ENCODE measurements around the gene DISC1. TPM values are rescaled to one million over a fixed set of nuclear protein-coding genes. Genes with fewer than 3 reads are reported as not detected.

The DISC1 gene
- total RNA-seq, 4 donors from 2014 or later, result 7.1 to 33.4 (median 14.9) TPM

GRCh38 chr1:231853588-231854207, 227.1 kb downstream of the DISC1 start:
- Histone ChIP-seq H3K4me3 (no peak overlapping the region), H3K36me3 (no peaks in the 10 kb centered on the region), H3K27me3 (no peaks in the 10 kb centered on the region), H3K27ac (no peak overlapping the region), H3K9me3 (no peaks in the 10 kb centered on the region), H3K4me1 (no peaks in the 10 kb centered on the region)
- no peak for DNase-seq
- TF ChIP-seq CTCF (IDR thresholded peaks at IDR 0.05), result no peak
- TF ChIP-seq POLR2A (IDR thresholded peaks at IDR 0.05), result no peak
- intact Hi-C loops (cut with DNase I; ENCODE audit: low total_unique reads), result no loop called here

DNA sequence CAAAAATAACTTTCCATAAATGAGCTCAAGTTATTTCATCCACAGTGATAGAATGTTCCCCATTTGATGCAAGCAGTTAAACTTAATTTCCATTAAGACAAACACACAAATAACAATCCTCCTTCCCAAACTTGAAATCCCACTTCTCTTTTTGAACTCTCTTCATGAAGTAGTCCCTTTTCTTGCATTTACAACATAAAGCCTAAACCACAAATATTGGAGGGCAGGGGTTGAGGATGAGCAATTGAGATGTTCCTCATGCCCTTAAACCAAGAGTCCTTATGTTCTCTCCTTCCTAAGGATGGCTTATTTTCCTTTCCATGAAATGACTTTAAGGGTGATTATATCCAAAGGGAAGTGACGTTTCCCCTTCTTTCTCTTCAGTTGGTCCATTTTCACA, 228.8 kb downstream of the DISC1 start:
- Histone ChIP-seq H3K4me3 (no peak overlapping the region), H3K27me3 (no peaks in the 10 kb centered on the region), H3K9me3 (no peaks in the 10 kb centered on the region), H3K27ac (no peak overlapping the region), H3K4me1 (no peaks in the 10 kb centered on the region), H3K36me3 (no peaks in the 10 kb centered on the region)
- TF ChIP-seq CTCF (IDR thresholded peaks at IDR 0.05), result no peak
- TF ChIP-seq POLR2A (IDR thresholded peaks at IDR 0.05), result no peak
- no peak for DNase-seq
- intact Hi-C loops (cut with DNase I; ENCODE audit: low total_unique reads), result no loop called here

DNA sequence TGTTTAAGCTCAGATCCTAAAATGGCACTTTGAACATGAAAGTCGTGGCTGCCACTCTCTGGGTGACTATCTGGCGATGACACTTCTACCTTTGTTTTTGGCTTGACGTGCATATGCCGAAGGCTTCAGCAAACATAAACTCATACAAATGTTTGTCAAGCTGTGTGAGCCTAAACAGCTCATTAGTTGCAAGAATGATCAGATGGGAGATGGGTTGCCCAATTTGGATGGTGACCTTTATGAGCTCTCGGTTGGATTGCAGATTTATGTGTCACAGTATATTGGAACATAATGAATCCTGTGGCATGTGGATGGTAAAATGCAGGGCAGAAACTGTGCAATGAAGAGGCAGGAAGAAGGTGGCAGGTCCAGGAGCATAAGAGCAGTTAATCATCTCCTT, 229.3 kb downstream of the DISC1 start:
- intact Hi-C loops (cut with DNase I; ENCODE audit: low total_unique reads), result no loop called here
- Histone ChIP-seq H3K4me1 (no peaks in the 10 kb centered on the region), H3K27ac (no peak overlapping the region), H3K36me3 (no peaks in the 10 kb centered on the region), H3K9me3 (no peaks in the 10 kb centered on the region), H3K27me3 (no peaks in the 10 kb centered on the region), H3K4me3 (no peak overlapping the region)
- no peak for TF ChIP-seq POLR2A (IDR thresholded peaks at IDR 0.05)
- no peak for TF ChIP-seq CTCF (IDR thresholded peaks at IDR 0.05)
- DNase-seq, result no peak

DNA sequence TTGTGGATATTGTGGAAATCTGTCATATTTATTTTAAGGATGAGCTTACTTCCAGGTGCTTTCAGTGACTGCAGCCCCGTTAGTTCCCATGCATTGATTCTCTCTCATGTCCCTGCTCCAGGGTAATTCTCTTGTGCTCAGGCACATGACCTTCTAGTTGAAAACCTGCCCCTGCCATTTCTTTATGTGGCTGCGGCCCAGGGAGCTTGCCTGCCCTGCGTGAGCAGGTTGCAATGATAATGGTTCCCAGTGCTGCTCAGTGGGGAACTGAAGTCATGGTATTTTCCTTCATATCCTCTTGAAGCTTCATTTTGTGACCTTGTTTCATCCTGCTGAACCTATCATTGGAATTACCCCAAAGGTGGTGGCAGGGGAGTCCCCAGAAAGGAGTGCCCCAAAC, 229.8 kb downstream of the DISC1 start:
- H3K9me3 ChIP-seq, result no peaks in the 10 kb centered on the region
- DNase-seq, result no peak
- H3K4me1 ChIP-seq, result no peaks in the 10 kb centered on the region
- H3K27ac ChIP-seq, result no peak overlapping the region
- H3K36me3 ChIP-seq, result no peaks in the 10 kb centered on the region
- TF ChIP-seq POLR2A (IDR thresholded peaks at IDR 0.05) (no peak), CTCF (IDR thresholded peaks at IDR 0.05) (no peak)
- no peak overlapping the region for H3K4me3 ChIP-seq
- no peaks in the 10 kb centered on the region for H3K27me3 ChIP-seq
- intact Hi-C loops (cut with DNase I; ENCODE audit: low total_unique reads), result no loop called here

DNA sequence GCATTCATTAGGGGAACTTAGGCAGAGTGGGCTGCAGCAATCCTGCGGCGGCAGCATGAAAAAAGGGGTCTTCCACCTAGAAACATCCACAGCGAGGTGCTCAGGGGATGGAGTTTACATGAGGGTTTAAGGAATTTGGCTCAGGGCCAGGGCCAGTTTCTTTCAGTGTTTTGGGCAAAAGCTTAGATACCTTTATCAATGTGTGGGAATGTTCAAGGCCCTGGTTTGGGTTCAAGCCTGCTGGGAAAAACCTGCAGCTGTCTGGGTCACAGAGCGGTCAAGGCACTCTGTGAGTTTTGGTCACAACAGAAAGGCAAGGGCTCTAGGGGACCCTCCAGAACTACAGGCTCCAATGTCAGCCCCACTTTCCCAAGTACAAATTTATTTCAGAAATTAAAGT, 230.3 kb downstream of the DISC1 start:
- Histone ChIP-seq H3K4me3 (no peak overlapping the region), H3K4me1 (no peaks in the 10 kb centered on the region), H3K36me3 (no peaks in the 10 kb centered on the region), H3K27ac (no peak overlapping the region), H3K9me3 (no peaks in the 10 kb centered on the region), H3K27me3 (no peaks in the 10 kb centered on the region)
- DNase-seq, result no peak
- TF ChIP-seq CTCF (IDR thresholded peaks at IDR 0.05) (no peak), POLR2A (IDR thresholded peaks at IDR 0.05) (no peak)
- intact Hi-C loops (cut with DNase I; ENCODE audit: low total_unique reads), result no loop called here

Data from uterus (tissue), 4 donors.